Measurements from ENCODE around the gene FFAR3.
"Not testable (repeated sequence)": the region's sequence is repeated elsewhere in the genome, so short reads cannot be mapped to it uniquely, and the experiment has no call there.

DNA sequence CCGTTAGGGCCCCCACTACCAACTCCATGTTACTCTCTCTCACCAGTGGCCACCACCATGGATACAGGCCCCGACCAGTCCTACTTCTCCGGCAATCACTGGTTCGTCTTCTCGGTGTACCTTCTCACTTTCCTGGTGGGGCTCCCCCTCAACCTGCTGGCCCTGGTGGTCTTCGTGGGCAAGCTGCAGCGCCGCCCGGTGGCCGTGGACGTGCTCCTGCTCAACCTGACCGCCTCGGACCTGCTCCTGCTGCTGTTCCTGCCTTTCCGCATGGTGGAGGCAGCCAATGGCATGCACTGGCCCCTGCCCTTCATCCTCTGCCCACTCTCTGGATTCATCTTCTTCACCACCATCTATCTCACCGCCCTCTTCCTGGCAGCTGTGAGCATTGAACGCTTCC, 574 bp downstream of the FFAR3 start:
- TF ChIP-seq POLR2AphosphoS5, POLR2A (IDR thresholded peaks at IDR 0.05): not testable (repeated sequence)
- TF ChIP-seq, protein P1, sequence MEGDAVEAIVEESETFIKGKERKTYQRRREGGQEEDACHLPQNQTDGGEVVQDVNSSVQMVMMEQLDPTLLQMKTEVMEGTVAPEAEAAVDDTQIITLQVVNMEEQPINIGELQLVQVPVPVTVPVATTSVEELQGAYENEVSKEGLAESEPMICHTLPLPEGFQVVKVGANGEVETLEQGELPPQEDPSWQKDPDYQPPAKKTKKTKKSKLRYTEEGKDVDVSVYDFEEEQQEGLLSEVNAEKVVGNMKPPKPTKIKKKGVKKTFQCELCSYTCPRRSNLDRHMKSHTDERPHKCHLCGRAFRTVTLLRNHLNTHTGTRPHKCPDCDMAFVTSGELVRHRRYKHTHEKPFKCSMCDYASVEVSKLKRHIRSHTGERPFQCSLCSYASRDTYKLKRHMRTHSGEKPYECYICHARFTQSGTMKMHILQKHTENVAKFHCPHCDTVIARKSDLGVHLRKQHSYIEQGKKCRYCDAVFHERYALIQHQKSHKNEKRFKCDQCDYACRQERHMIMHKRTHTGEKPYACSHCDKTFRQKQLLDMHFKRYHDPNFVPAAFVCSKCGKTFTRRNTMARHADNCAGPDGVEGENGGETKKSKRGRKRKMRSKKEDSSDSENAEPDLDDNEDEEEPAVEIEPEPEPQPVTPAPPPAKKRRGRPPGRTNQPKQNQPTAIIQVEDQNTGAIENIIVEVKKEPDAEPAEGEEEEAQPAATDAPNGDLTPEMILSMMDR (IDR thresholded peaks at IDR 0.05) = not testable (repeated sequence)

Data from suprapubic skin (tissue), 4 donors.